ENCODE results near the gene IDH1. TPM values are rescaled to one million over a fixed set of nuclear protein-coding genes. Genes with fewer than 3 reads are reported as not detected.

IDH1 gene
- total and polyA plus RNA-seq, 2 of the 13 experiments (the other 11 are each of a cell fraction or from before 2014, with no cell fraction given) = 312 to 1,077 TPM

GRCh38 chr2:208265801-208266552 is 11.1 kb upstream of the IDH1 start, which contains the start of gene PIKFYVE (continued):
- TF ChIP-seq ZBTB43 (CRISPR knock-in tag; conservative IDR thresholded peaks at IDR 0.05) (no peak), E2F2 (CRISPR knock-in tag; IDR thresholded peaks at IDR 0.05; ENCODE audit: borderline replicate concordance) (no peak), ZNF770 (CRISPR knock-in tag; IDR thresholded peaks at IDR 0.05) (peak; percentile 89), HHEX (CRISPR knock-in tag; IDR thresholded peaks at IDR 0.05) (0 out of 2 replicates have a peak, but pooled peaks have one; percentile 49), CBX1 (IDR thresholded peaks at IDR 0.05; ENCODE audit: low read depth) (peak; percentile 66), MLXIP (CRISPR knock-in tag; IDR thresholded peaks at IDR 0.05; ENCODE audit: borderline replicate concordance) (0 out of 2 replicates have a peak, but pooled peaks have one; percentile 61), ZSCAN5A (CRISPR knock-in tag; IDR thresholded peaks at IDR 0.05; ENCODE audit: borderline replicate concordance) (no peak; the same call in 1 of the 2 replicates), FOXP4 (CRISPR knock-in tag; IDR thresholded peaks at IDR 0.05) (peak; percentile 82), EHMT2 (IDR thresholded peaks at IDR 0.05; ENCODE audit: borderline replicate concordance, low read depth, low read length) (no peak), ZNF883 (CRISPR knock-in tag; IDR thresholded peaks at IDR 0.05; ENCODE audit: not compliant biosample characterization) (peak; percentile 87), YEATS4 (CRISPR knock-in tag; IDR thresholded peaks at IDR 0.05; ENCODE audit: borderline replicate concordance) (peak; percentile 94), RORA (CRISPR knock-in tag; IDR thresholded peaks at IDR 0.05) (no peak; the same call in 1 of the 2 replicates), NCOR1 (IDR thresholded peaks at IDR 0.05; ENCODE audit: borderline replicate concordance, low read length) (no peak; the same call in 1 of the 2 replicates), MIER2 (CRISPR knock-in tag; IDR thresholded peaks at IDR 0.05) (peak; percentile 86), SP4 (CRISPR knock-in tag; IDR thresholded peaks at IDR 0.05) (peak; percentile 97), NFIC (IDR thresholded peaks at IDR 0.05; ENCODE audit: low read length) (no peak), NBN (conservative IDR thresholded peaks at IDR 0.05) (no peak), ARNT (IDR thresholded peaks at IDR 0.05) (no peak)
